Body of pancreas (tissue), 4 donors: ENCODE results near the gene RSRC2.

Experiments used
- POLR2A ChIP-seq, 3 donors: fragments of 450-650 bp; IDR thresholded peaks; one replicate each; pipeline ENCODE4 v1.6.1; 2016; ENCODE audit warnings: antibody characterized with exemption in 3 of 3, mild to moderate bottlenecking in 2 of 3
- TF ChIP-seq, protein P1 (sequence below), 7 experiments: fragments of 450-650 bp in 4 of 7; fragments of 200-600 bp in 3 of 7; sonication (generic) in 3 of 7; IDR thresholded peaks; one replicate each; pipeline ENCODE4 v1.5.1; 2016 to 2019; ENCODE audit warnings: antibody characterized with exemption in 7 of 7

DNA sequence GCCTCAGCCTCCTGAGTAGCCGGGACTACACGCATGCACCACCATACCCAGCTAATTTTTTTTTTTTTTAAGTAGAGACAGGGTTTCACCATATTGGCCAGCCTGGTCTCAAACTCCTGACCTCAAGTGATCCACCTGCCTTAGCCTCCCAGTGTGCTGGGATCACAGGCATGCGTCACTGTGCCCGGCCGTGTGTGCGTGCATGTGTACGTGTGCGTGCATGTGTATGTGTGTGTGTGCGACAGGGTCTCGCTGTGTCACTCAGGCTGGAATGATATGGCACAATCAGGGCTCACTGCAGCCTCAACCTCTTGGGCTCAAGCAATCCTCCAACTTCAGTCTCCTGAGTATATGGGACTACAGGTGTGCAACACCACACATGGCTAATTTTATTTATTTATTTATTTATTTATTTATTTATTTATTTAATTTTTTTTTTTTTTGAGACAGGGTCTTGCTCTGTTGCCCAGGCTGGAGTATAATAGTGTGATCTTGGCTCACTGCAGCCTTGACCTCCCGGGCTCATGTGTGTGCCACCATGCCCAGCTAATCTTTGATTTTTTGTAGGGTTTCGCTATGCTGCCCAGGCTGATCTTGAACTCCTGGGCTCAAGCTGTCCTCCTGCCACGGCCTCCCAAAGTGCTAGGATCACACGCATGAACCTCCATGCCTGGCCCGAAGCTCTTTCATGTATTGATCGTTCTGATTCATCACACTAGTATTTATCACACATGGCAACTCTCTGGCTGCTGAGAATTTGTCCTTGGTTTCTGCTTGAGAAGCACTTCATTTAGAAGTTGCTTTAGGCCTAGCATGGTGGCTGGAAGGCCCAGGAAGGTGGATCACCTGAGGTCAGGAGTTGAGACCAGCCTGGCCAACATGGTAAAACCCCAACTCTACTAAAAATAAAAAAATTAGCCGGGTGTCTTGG lies 68.4 kb downstream of the RSRC2 start:
- TF ChIP-seq POLR2A (IDR thresholded peaks at IDR 0.05) = no peak
- TF ChIP-seq, protein P1, sequence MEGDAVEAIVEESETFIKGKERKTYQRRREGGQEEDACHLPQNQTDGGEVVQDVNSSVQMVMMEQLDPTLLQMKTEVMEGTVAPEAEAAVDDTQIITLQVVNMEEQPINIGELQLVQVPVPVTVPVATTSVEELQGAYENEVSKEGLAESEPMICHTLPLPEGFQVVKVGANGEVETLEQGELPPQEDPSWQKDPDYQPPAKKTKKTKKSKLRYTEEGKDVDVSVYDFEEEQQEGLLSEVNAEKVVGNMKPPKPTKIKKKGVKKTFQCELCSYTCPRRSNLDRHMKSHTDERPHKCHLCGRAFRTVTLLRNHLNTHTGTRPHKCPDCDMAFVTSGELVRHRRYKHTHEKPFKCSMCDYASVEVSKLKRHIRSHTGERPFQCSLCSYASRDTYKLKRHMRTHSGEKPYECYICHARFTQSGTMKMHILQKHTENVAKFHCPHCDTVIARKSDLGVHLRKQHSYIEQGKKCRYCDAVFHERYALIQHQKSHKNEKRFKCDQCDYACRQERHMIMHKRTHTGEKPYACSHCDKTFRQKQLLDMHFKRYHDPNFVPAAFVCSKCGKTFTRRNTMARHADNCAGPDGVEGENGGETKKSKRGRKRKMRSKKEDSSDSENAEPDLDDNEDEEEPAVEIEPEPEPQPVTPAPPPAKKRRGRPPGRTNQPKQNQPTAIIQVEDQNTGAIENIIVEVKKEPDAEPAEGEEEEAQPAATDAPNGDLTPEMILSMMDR (IDR thresholded peaks at IDR 0.05) = no peak
